Measurements from ENCODE around the gene LEMD2.
A peak's percentile ranks its signal among the peaks of the same experiment; 100 is the strongest.

The LEMD2 gene

GRCh38 chr6:33824461-33825154 is 35.7 kb upstream of the LEMD2 start:
- H3K4me3 ChIP-seq (ENCODE audit: low read depth, low read length), result no peak overlapping the region
- TF ChIP-seq CTCF (IDR thresholded peaks at IDR 0.05; ENCODE audit: insufficient read depth, low read length, missing control alignments), result no peak
- ChIA-PET CTCF (interaction anchor here (1.9 to 2.7 kb wide), 3 partner anchors 9 to 12 kb away, joined by 6 to 10 read pairs (median 8); no protein-coding TSS in a partner anchor), POLR2A (interaction anchor here (0.6 kb wide), 1 partner anchor 51 kb away, joined by 3 read pairs; no protein-coding TSS in a partner anchor)
- DNase-seq (ENCODE audit: low read depth, low spot score), result no peak

- no peak for TF ChIP-seq CTCF (IDR thresholded peaks at IDR 0.05; ENCODE audit: insufficient read depth, low read length, missing control alignments)
- DNase-seq (ENCODE audit: low read depth, low spot score), result no peak
- H3K4me3 ChIP-seq (ENCODE audit: low read depth, low read length), result no peak overlapping the region
- ChIA-PET POLR2A (interaction anchor here (1.2 kb wide), 1 partner anchor 22 kb away, joined by 3 read pairs; no protein-coding TSS in a partner anchor), CTCF (interaction anchor here (1.9 to 2.1 kb wide), 2 partner anchors 11 to 13 kb away, joined by 8 to 10 read pairs; no protein-coding TSS in a partner anchor)
Measured at GRCh38 chr6:33823806-33824205, 34.9 kb upstream of the LEMD2 start.

- peak; percentile 28 for TF ChIP-seq CTCF (IDR thresholded peaks at IDR 0.05; ENCODE audit: insufficient read depth, low read length, missing control alignments)
- H3K4me3 ChIP-seq (ENCODE audit: low read depth, low read length), result no peak overlapping the region
- DNase-seq (ENCODE audit: low read depth, low spot score), result no peak
- ChIA-PET CTCF (interaction anchor here (2.1 kb wide), 1 partner anchor 14 kb away, joined by 8 read pairs; no protein-coding TSS in a partner anchor), POLR2A (interaction anchor here (1.2 kb wide), 1 partner anchor 21 kb away, joined by 3 read pairs; no protein-coding TSS in a partner anchor)
Measured at GRCh38 chr6:33822575-33823395, 33.9 kb upstream of the LEMD2 start.

GRCh38 chr6:33820784-33821520 is 32.0 kb upstream of the LEMD2 start:
- ChIA-PET POLR2A (no interaction called here), CTCF (interaction anchor here (0.6 to 1.5 kb wide), 2 partner anchors 8 to 206 kb away, joined by 3 read pairs; no protein-coding TSS in a partner anchor)
- H3K4me3 ChIP-seq (ENCODE audit: low read depth, low read length), result no peak overlapping the region
- TF ChIP-seq CTCF (IDR thresholded peaks at IDR 0.05; ENCODE audit: insufficient read depth, low read length, missing control alignments), result no peak
- DNase-seq (ENCODE audit: low read depth, low spot score), result no peak

- no peak for TF ChIP-seq CTCF (IDR thresholded peaks at IDR 0.05; ENCODE audit: insufficient read depth, low read length, missing control alignments)
- ChIA-PET POLR2A (no interaction called here), CTCF (interaction anchor here (0.6 to 1.7 kb wide), 4 partner anchors 9 to 205 kb away, joined by 3 to 5 read pairs (median 4); no protein-coding TSS in a partner anchor)
- H3K4me3 ChIP-seq (ENCODE audit: low read depth, low read length), result no peak overlapping the region
- DNase-seq (ENCODE audit: low read depth, low spot score), result no peak
Measured at GRCh38 chr6:33820243-33820642, 31.3 kb upstream of the LEMD2 start.

All from AG04449 (cell line).